HG03066 (cell line): Measurements from ENCODE around the gene TMEM232.
"Not testable (repeated sequence)": the region's sequence is repeated elsewhere in the genome, so short reads cannot be mapped to it uniquely, and the experiment has no call there.

Source experiments
- ATAC-seq: cut with Tn5 transposase; IDR thresholded peaks from one replicate; pipeline ENCODE4 v1.9.1; 2021; ENCODE audit warnings: low read depth; ENCODE audit not compliant: unreplicated experiment

Gene TMEM232

DNA sequence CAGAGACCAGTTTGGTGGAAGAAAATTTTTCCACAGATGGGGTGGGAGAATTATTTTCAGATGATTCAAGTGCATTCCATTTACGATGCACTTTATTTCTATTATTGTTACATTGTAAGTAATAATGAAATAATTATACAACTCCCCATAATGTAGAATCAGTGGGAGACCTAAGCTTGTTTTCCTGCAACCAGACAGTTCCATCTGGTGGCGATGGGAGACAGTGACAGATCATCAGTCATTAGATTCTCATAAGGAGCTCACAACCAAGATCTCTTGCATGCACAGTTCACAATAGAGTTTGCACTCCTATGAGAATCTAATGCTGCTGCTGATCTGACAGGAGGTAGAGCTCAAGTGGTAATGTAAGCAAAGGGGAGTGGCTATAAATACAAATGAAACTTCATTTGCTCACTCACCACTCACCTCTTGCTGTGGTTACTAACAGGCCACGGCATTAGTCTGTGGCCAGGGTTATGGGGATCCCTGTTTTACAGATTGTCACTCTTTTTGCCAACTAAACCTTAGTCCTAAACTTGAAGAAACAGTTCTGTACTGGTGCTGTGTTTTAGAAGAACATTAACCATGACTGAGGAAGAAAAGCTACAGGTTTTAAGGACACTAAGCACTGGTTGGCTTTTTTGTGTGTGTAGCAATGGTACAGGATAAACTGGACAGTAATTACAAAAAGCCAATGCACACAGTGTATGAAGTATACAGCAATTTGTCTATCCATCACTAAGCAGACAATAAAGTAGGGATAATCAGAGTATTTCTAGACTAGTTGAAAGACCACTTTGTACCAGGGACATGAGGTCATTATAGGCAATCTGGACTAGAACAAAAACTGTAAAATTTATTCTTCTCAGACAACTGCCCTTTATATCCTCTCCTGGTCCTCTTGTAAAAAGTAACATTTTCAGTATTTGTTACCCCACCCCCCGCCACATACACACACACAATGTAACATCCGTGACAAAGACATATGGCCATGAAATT, 9.9 kb downstream of the TMEM232 start:
- peak; percentile 92 for ATAC-seq

DNA sequence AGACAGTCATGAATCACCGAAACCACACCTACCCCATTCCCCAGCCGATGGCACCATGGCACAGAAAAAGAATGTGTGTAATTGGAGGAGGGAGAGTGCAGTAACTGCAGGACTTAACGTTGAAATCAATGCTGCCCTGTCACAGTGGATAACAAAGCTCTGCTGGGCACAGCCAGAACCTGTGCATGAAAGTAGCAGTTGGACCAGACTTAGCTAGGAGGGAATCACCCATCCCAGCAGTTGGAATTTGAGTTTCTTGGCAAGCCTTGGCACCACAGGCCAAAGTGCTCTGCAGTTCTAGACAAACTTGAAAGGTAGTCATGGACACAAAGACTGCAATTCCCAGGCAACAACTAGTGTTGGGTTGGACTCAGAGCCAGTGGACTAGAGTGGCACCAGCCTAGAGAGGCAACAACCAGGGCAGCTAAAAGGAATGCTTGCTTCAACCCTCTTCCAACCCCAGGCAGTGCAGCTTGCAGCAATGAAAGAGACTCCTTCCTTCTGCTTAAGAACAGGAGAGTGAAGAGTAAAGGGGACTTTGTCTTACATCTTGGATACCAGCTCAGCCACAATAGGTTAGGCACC, 19.1 kb downstream of the TMEM232 start:
- ATAC-seq: no peak

DNA sequence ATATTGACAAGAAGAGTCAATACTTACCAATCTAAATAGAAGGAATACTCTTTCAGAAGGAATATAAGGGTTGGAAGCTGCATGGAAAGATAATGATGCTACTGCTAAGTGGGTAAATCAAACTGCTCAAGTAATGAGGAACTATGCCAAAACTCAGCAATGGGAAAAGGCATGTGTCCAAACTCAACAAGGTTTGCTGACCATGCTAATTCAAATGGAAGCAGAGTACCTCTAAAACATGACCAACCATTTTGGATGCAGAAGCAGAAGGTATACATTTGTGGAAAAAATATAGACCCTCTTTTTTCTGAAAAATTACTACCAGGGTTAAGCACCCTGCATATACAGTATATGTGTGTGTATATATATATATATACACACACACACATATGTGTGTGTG, 21.1 kb downstream of the TMEM232 start:
- no peak for ATAC-seq

DNA sequence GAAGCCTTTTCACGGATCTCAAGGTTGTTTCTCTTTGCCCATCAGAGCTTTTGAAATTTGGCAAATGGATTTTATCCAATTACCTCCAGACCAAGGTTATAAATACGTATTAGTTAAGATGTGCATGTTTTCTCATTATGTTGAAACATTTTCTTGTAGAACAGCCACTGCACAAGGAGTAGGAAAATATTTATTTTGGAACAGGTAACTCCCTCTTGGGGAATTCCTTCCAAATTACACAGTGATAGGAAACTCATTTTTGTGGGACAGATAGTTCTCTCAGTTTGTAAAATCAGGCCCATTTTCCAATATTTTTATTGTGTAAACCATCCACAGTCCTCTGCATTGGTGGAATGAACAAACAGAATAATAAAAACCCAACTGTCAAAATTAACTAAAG, 23.0 kb downstream of the TMEM232 start:
- ATAC-seq: no peak

DNA sequence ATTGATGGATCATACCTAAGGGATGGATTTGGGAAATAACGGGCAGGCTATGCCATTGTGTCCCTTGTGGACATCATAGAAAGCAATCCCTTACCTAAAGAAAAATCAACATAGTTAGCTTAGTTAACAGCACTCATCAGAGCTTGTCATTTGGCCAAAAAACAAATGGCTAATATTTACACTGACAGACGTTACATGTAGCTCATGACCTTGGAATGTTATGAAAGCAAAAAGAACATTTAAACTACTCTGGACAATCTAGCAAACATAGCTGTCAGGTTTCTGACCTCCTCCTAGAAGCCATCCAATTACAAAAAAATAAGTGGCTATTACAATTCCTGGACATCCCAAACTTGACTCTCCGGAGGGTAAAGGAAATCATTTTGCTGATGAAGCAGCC, 23.8 kb downstream of the TMEM232 start:
- ATAC-seq: no peak

DNA sequence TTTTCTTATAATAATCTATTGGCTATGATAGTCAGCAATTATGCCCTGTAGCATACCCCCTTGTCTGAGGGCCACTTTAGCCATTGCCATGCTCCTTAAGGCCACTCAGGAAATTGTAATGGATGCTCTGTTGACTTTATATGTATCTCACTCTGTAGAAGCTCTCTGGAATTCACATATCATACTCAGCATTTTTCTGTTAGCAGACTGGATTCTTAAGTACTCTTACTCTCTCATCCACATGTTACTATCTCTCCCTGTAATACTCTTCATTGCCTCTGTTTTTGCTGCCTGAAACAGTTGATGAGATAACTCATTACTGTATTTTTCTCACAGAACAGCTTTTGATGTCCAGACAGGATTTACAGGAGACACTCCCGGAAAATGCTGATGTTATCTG, 24.2 kb downstream of the TMEM232 start:
- no peak for ATAC-seq

DNA sequence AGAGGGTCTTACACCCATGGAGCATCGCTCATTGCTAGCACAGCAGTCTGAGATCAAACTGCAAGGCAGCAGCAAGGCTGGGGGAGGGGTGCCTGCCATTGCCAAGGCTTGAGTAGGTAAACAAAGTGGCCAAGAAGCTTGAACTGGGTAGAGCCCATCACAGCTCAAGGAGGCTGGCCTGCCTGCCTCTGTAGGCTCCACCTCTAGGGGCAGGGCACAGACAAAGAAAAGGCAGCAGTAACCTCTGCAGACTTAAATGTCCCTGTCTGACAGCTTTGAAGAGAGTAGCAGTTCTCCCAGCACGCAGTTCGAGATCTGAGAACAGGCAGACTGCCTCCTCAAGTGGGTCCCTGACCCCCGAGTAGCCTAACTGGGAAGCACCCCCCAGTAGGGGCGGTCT, 33.8 kb downstream of the TMEM232 start:
- not testable (repeated sequence) for ATAC-seq

DNA sequence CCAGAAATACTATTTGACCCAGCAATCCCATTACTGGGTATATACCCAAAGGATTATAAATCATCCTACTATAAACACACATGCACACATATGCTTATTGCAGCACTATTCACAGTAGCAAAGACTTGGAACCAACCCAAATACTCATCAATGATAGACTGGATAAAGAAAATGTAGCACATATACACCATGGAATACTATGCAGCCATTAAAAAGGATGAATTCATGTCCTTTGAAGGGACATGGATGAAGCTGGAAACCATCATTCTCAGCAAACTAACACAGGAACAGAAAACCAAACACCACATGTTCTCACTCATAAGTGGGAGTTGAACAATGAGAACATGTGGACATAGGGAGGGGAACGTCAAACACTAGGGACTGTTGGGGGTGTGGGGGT, 35.9 kb downstream of the TMEM232 start:
- ATAC-seq: not testable (repeated sequence)

DNA sequence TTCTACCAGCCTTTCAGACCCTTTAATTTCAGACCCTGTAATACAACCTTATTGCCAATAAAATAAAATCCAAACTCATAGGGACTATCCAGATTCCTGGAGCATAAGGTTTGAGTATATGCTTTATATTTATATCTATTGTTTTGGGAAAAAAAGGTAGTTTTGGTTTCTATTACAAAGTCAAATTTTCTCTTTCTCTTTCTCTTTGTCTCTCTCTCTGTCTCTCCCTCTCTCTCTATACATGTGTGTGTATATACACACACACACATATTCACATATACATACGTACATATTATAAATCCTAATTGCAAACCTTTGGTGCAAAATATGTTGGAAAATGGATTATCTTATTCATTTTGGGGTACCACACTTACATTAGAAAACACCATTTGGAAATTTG, 39.0 kb downstream of the TMEM232 start:
- ATAC-seq: no peak

DNA sequence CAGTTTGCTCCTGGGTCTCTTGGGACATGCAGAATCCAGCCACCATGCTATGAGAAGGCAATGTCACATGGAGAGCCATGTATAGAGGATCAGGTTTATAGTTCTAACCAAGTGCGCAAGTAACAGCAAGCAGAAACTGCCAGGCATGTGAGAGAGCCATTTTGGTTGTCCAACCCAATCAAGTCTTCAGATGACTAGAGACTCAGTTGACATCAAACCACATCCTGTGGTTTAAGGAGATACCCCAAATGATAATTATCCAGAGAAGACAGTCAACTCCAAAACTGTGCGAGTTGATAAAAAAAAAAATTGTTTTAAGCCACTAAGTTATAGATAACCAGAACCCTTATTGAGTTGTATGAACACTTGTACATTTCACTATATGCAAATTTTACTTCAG, 40.2 kb downstream of the TMEM232 start:
- no peak for ATAC-seq

DNA sequence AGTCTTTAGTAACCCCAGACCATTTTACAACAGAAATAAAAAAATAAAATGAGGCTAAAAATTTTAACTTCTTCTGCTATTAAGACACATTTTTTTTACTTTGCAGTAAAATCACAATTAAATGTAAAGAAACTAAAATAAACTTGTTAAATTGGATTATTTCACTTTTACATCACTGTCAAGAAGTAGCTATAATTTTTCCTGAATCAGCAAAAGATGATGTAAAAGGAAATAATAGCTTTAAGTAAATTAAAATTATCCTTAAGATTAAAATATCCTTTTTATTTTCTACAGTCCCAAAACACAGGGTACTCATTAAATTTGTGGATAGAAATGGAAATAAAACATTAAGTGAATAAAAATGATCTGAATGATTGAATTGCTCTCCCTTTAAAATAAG, 44.5 kb downstream of the TMEM232 start:
- ATAC-seq: no peak

DNA sequence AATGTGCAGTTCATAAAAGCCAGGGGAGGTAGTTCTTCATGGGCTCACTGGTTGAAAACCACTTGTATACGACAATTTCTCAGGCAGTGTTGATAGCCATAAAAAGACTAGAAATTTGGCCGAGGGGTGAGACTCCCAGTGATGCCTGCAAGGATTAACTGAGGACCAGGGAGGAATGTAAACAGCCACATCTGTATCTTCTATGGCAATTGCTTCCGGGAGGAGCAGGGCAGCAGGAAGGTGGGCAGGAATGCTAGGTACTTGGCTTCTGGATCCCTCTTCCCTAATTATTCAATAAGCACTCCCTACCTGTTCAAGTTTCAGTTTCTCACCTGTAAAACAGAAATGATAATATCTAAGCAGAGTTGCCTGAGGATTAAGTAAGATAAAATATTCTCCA, 45.4 kb downstream of the TMEM232 start:
- ATAC-seq: no peak

DNA sequence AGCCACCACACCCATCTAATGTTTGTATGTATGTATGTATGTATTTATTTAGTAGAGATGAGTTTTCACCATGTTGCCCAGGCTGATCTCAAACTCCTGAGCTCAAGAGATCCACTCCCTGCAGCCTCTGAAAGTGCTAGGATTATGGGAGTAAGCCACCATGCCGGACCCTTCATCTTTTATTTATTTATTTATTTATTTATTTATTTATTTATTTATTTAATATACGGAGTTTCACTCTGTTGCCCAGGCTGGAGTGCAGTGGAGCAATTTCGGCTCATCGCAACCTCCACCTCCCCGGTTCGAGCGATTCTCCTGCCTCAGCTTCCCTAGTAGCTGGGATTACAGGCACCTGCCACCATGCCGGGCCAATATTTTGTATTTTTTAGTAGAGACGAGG, 49.9 kb downstream of the TMEM232 start:
- ATAC-seq: not testable (repeated sequence)

DNA sequence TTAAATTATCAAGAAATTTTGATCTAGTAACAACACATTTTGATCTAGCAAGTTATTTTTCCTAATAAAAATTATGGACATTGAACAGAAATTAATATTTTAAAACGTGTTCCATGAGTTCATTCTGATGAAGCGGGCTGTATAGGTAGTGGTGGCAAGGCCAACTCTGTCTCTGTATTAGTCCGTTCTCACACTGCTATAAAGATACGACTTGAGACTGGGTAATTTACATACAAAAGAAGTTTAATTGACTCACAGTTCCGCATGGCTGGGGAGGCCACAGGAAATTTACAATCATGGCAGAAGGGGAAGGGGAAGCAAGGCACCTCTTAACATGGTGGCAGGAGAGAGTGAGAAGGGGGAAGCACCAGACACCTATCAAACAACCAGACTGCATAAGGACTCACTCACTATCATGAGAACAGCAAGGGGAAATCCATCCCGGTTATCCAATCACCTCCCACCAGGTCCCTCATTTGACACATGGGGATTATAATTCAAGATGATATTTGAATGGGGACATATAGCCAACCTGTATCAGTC, 61.2 kb downstream of the TMEM232 start:
- no peak for ATAC-seq

DNA sequence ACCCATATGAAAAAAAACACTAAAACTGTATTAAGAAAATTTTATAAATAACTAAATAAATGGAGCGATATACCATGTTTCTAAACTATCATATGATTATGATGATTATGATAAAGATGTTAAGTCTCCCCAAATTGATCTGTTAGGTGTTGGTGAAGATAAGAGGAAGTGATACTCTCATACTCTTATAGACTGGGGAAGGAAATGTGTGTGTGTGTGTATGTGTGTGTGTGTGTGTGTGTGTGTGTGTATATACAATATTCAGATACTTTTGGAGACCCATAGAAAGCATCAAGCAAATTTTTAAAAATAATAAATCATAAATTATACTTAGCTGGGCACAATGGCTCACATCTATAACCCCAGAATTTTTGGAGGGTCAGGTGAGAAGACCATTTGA, 62.9 kb downstream of the TMEM232 start:
- ATAC-seq: peak; percentile 89

DNA sequence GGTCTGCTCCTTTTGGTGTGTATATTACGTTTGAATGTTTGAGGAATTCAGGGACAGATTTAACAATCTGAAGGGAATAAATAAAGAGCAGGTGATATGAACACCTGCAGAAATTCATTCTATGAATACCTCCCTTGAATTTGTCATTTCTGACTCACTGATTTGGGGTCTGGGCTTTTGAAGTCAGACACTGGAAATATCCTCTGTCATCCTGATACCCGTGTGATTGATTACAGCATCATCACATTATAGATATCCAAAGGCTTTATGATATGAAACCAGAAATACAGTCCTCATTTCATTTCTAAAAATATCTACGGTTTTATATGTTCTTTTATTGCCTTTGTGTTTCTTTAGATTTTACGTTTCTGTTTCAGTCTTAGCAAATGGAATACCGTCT, 68.5 kb downstream of the TMEM232 start:
- no peak for ATAC-seq

DNA sequence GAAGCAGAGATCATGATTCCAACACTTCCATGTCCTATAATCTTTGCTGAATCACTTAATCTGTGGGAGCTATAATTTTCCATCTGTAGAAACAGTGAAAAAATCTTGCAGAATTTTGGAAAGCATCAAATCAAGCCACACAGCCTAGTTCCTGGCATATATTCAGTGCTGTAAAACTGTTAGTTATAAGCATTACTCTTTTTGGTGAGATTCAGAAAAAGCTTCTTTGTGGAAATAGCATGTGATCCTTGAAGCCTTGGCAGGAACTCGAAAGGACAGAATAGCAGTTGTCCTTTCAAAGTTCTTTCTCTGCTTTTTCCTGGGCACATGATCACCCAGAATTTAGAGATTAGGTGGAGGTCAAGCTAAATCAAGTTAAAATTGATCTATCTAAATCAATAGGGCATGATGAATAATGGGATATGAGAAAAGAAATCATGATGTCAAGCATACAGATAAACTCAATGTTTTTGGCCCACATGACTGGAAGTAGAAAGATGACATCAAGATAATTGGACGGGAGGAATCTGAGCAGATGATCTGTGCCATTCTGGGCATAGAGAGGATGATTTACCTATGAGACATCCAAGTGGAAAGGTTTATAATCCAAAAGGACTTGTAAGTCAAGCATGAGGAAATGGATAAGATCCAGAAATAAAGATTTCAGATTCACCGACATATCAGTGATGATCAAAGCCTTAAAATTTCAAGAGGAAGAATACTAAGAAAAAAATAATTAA, 73.1 kb downstream of the TMEM232 start:
- no peak for ATAC-seq

DNA sequence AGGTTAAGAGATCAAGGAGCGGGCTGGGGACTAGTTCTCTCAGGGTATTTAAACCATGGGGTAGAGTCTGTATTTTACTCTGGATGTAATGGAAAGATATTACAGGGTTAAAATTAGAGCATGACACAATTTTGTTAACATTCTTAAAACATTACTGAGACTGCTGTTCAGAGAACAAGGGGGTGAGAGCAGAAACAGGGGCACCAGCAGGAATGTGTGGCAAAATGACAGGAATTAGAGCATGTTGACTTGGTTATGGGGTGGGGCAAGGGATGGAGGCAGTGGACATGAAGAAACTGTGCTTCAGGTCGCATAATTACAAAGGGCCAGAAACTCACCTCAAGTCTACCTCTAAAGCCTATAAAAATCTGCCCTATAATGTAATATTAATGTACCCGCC, 75.0 kb downstream of the TMEM232 start:
- ATAC-seq: no peak

DNA sequence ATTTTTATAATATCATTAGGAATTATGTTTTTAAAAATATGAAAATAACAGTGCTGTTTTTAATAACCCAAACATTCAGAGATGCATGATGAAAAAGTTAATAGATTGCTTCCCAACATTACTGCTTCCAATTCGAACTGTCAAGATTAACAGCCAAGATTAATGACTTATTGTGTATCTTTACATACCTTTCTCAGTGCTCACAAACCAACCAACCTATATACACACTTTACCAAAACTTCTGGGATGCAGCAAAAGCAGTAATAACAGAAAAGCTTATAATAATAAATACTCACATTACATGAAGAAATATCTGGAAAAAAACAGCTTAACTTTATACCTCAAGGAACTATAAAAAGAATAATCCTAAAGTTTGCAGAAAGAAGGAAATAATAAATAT, 82.1 kb downstream of the TMEM232 start:
- ATAC-seq: no peak

DNA sequence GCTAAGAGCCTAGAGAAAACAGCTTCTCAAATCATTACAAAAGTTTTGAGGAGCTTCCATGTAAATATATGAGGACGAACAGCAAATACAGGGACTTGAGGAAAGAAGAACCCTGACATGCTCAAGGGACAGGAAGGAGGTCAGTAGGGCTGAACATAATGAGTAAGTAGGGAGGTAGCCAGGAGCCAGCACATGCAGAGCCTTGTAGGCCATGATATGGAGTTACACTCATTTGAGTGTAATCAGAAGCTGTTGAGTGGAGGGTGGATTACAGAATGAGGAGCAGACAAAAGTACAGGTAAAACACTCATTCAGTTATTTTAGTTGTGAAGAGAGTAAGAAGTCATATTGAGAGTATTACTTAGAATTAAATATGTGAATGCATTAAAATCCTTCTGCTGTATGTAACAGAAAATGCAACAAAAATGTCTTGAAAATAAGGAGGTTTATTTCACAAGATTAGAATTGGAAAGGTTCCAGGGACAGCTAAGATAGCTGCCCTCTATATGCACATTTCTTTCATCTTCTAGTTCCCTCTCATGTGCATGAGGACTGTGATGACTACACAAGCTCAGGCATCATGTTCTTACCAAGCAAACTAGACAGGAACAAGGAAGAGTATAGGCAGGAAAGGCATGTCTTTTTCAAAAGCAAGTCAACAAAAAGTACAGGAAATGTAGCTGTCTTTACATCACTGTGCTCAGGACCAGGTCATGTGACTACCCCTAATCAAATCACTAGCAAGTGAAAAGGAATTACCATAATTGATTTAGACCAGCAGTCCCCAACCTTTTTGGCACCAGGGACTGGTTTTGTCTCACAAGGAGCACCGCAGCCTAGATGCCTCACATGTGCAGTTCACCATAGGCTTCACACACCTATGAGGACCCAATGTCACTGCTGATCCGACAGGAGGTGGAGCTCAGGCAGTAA, 87.2 kb downstream of the TMEM232 start:
- no peak for ATAC-seq
